GM18861 (cell line): Measurements from ENCODE around the gene ST3GAL3.

Source experiments
- ATAC-seq: cut with Tn5 transposase; IDR thresholded peaks from one replicate; pipeline ENCODE4 v1.9.1; 2021; ENCODE audit not compliant: unreplicated experiment

The ST3GAL3 gene

GRCh38 chr1:43786201-43786958, 79.0 kb downstream of the ST3GAL3 start:
- no peak for ATAC-seq

- ATAC-seq, result no peak
Measured at GRCh38 chr1:43786960-43787359, 79.6 kb downstream of the ST3GAL3 start.

GRCh38 chr1:43789604-43790550, 82.5 kb downstream of the ST3GAL3 start:
- ATAC-seq, result no peak

- no peak for ATAC-seq
Measured at GRCh38 chr1:43791243-43791642, 83.9 kb downstream of the ST3GAL3 start.

GRCh38 chr1:43796111-43796581, 88.8 kb downstream of the ST3GAL3 start:
- no peak for ATAC-seq

GRCh38 chr1:43797891-43798290, 90.6 kb downstream of the ST3GAL3 start:
- ATAC-seq, result no peak

- ATAC-seq, result no peak
Measured at GRCh38 chr1:43799656-43800635, 92.6 kb downstream of the ST3GAL3 start.

- ATAC-seq, result no peak
Measured at GRCh38 chr1:43800771-43801170, 93.4 kb downstream of the ST3GAL3 start.

GRCh38 chr1:43801203-43801602, 93.9 kb downstream of the ST3GAL3 start:
- no peak for ATAC-seq

- ATAC-seq, result no peak
Measured at GRCh38 chr1:43802356-43802980, 95.1 kb downstream of the ST3GAL3 start.

- no peak for ATAC-seq
Measured at GRCh38 chr1:43803105-43803504, 95.8 kb downstream of the ST3GAL3 start.

- ATAC-seq, result no peak
Measured at GRCh38 chr1:43803646-43804045, 96.3 kb downstream of the ST3GAL3 start.

- no peak for ATAC-seq
Measured at GRCh38 chr1:43804569-43804968, 97.2 kb downstream of the ST3GAL3 start.

GRCh38 chr1:43805340-43805739, 98.0 kb downstream of the ST3GAL3 start:
- ATAC-seq, result no peak

- ATAC-seq, result no peak
Measured at GRCh38 chr1:43806183-43806582, 98.8 kb downstream of the ST3GAL3 start.

GRCh38 chr1:43809097-43809673, 101.8 kb downstream of the ST3GAL3 start:
- no peak for ATAC-seq

GRCh38 chr1:43812579-43812978, 105.2 kb downstream of the ST3GAL3 start:
- no peak for ATAC-seq

GRCh38 chr1:43814401-43814800, 107.1 kb downstream of the ST3GAL3 start:
- no peak for ATAC-seq

GRCh38 chr1:43817304-43817939, 110.1 kb downstream of the ST3GAL3 start:
- ATAC-seq, result no peak
